ENCODE data around the gene ZNF558.

The ZNF558 gene

DNA sequence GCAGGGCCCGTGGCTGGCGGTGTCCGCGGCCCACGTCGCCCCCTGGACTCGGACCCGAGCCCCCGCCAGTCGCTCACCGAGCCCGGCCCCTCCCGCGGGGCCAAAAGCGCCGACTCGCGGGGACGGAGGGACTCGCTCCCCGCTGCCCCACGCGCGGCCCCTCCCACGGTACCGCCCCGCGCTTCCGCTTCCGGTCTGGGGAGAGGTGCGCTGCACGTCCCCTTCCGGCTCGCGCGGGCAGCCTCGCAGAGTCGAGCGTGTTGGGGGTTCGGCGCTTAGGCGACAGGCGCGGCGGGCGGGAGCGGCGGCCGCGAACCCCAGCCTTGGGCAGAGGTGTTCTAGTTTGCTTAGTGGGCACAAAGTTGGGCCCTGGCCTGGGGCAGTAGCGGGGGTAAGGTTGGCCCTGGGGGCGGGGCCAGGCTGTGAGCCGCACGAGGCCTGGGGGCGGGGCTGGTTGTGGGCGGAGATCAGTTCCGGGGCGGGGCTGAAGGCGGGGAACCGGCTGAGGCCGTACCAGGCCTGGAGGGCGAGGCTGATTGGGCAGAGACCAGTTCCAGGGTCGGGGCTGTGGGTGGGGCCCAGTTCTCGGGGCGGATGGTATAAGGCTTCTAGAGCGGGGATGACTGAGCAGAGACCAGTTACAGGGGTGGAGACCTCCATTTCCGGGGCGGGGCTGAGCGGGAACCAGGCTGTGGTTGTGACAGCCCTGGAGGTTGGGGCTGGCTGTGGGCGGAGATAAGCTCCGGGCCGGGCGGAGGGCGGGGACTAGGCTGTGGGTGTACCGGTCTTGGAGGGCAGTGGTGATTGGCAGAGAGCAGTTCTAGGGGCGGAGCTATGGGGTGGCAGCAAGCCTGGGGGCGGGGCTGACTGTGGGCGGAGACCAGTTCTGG lies at the start of gene ZNF558, which contains the start of gene MBD3L1:
TSS of gene ZNF558 (minus strand) at position 173 of the 890 bp plus-strand sequence. CDS start 9,645 bp downstream, outside the sequence.
TSS of gene MBD3L1 (plus strand) at position 246 of the 890 bp plus-strand sequence. CDS start 10,302 bp downstream, outside the sequence.
- TF ChIP-seq, protein P1, sequence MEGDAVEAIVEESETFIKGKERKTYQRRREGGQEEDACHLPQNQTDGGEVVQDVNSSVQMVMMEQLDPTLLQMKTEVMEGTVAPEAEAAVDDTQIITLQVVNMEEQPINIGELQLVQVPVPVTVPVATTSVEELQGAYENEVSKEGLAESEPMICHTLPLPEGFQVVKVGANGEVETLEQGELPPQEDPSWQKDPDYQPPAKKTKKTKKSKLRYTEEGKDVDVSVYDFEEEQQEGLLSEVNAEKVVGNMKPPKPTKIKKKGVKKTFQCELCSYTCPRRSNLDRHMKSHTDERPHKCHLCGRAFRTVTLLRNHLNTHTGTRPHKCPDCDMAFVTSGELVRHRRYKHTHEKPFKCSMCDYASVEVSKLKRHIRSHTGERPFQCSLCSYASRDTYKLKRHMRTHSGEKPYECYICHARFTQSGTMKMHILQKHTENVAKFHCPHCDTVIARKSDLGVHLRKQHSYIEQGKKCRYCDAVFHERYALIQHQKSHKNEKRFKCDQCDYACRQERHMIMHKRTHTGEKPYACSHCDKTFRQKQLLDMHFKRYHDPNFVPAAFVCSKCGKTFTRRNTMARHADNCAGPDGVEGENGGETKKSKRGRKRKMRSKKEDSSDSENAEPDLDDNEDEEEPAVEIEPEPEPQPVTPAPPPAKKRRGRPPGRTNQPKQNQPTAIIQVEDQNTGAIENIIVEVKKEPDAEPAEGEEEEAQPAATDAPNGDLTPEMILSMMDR (IDR thresholded peaks at IDR 0.05; ENCODE audit: borderline replicate concordance, control extremely low read depth, extremely low read depth, insufficient read depth, missing control alignments): peak; percentile 34
- peak; percentile 96 for DNase-seq (ENCODE audit: low spot score)
- in situ Hi-C loops (cut with MboI; ENCODE audit: low sequenced_read_pairs, unreplicated experiment): no loop called here

DNA sequence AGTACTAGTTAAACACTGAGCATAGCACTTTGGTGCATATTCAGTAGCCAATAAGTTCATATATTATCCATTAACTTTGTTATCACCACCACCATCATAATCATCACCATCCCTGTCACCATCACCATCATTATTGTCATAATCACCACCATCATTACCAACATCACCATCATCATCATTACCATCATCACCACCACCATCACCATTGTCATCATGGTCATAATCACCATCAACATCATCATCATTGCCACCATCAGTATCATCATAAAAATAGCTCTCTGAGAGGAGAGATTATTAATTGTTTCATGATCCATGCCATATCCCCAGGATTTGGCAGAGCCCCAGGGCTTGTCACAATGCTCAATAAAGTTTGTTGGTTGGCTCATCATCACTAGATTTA lies 49.4 kb upstream of the ZNF558 start:
- TF ChIP-seq, protein P1 (IDR thresholded peaks at IDR 0.05; ENCODE audit: borderline replicate concordance, control extremely low read depth, extremely low read depth, insufficient read depth, missing control alignments): no peak
- in situ Hi-C loops (cut with MboI; ENCODE audit: low sequenced_read_pairs, unreplicated experiment): no loop called here
- DNase-seq (ENCODE audit: low spot score): no peak

DNA sequence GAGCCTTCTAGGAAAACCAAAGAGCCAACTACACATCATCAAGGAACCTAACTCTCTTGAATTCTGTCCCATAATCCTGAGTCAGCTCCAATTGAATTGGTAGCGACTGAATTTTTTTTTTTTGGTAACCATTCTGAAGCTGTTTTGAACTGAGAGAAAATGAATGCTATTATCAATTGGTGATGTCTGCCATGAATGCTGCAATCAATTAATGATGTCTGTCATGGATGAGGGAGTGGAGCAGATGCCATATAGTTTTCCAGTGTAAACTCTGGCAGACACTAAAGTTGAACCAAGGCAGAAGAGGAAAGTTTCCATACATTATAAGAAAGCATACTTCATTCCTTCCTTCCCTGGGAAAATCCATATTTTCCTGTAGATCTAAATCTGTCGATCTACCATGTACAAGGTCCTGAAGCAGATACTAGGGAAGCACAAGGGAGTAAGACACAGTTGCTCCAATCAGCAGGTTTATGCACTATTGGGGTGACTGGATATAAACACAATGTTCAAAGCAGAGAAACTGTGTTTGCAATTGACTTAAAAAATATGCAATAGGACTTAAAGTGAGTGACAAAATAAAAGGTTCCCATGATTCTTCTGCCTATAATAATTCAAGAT lies 48.9 kb upstream of the ZNF558 start:
- TF ChIP-seq, protein P1 (IDR thresholded peaks at IDR 0.05; ENCODE audit: borderline replicate concordance, control extremely low read depth, extremely low read depth, insufficient read depth, missing control alignments): no peak
- in situ Hi-C loops (cut with MboI; ENCODE audit: low sequenced_read_pairs, unreplicated experiment): no loop called here
- DNase-seq (ENCODE audit: low spot score): no peak

DNA sequence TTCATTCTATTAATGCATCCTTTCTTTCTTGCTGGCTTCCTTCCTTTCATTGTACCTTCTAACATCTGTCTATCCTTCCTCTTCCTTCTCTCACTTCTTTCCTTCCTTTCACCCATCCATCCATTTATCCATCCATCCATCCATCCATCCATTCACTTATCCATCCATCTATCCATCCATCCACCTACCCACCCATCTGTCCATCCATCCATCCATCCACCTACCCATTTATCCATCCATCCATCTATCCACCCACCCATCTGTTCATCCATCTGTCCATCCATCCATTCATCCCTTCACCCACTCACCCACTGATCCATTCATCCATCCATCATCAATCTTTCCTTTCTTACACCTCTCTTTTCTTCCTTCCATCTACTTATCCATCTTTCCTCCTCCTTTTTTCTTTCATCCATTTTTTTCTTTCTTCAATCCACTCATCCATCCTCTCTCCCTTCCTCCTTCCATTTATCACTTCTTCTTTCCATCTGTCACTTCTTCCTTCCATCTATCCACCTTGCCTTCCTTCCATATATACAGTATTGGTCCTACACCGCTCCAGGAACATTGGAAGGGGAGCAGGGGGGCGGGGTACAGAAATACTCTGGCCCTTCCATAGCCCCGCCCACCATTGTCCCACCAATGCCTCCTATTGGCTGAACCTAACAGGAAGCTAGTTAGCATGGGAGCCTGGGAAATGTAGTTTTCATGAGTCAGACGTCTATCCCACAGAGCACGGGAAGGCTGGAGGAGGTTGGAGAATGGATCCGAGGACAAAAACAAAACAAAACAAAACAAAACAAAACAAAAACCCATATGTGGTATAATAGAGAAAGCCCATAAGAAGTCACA lies 46.0 kb upstream of the ZNF558 start:
- TF ChIP-seq, protein P1 (IDR thresholded peaks at IDR 0.05; ENCODE audit: borderline replicate concordance, control extremely low read depth, extremely low read depth, insufficient read depth, missing control alignments): no peak
- DNase-seq (ENCODE audit: low spot score): no peak
- in situ Hi-C loops (cut with MboI; ENCODE audit: low sequenced_read_pairs, unreplicated experiment): no loop called here

DNA sequence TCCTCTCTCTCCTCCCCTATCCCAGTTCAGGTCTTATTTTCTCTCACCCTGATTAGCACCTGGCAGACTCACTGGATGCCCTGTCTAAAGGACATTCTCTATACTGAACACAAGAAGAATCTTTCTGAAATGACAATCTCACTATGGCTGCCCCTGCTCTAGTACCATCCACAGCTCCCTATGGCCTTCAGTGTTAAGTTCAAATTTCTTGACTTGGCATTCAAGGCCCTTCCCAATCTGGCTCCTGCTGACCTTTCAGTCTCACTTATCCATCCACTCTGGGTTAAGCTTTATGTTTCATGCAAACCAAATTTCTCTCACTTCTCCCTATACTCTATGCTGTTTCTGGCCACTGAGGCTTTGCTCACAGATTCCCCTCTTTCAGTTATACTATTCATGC lies 34.2 kb upstream of the ZNF558 start:
- in situ Hi-C loops (cut with MboI; ENCODE audit: low sequenced_read_pairs, unreplicated experiment): no loop called here
- no peak for DNase-seq (ENCODE audit: low spot score)
- TF ChIP-seq, protein P1 (IDR thresholded peaks at IDR 0.05; ENCODE audit: borderline replicate concordance, control extremely low read depth, extremely low read depth, insufficient read depth, missing control alignments): no peak

DNA sequence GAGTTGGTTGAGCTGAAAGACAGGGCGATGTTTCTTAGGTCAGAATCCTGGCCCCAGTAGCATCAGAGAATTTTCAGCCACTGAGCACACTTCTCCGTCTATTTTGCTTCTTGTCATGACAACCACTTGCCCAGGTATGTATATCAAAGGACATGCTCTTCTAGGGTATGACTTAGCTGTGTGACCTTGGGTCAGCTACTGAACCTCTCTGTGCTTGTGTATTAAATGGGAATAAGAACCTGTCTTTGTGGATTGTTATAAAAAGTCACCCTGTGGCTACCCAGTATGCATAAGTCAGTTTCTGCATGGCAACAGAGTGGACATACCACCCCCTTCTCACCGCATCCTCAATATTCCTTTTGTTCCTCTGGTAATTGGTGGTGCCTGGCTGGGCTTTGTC lies 26.2 kb upstream of the ZNF558 start:
- DNase-seq (ENCODE audit: low spot score): no peak
- in situ Hi-C loops (cut with MboI; ENCODE audit: low sequenced_read_pairs, unreplicated experiment): no loop called here
- TF ChIP-seq, protein P1 (IDR thresholded peaks at IDR 0.05; ENCODE audit: borderline replicate concordance, control extremely low read depth, extremely low read depth, insufficient read depth, missing control alignments): no peak
